Lung (tissue), 12 donors: ENCODE results near the gene CSRP3. TPM values are rescaled to one million over a fixed set of nuclear protein-coding genes. Genes with fewer than 3 reads are reported as not detected.

Experiments used
- ATAC-seq: fragments of 200-7000 bp; cut with Tn5 transposase; one replicate; pipeline ENCODE4 v1.9.1; 2020; ENCODE audit warnings: moderate number of reproducible peaks; ENCODE audit not compliant: insufficient read depth, low FRiP score
- DNase-seq, 3 donors: peaks; one replicate each; pipeline ENCODE4 v3.0.0-alpha.2; 2013 to 2017
- H3K27ac ChIP-seq, 2 donors: one replicate each; pipeline ENCODE4 v1.5.1; 2013; ENCODE audit warnings: mild to moderate bottlenecking in 2 of 2, moderate library complexity in 2 of 2, control low read depth in 1 of 2, inconsistent platforms in 1 of 2, low read depth in 1 of 2, low read length in 1 of 2
- H3K27me3 ChIP-seq, 3 donors: one replicate each; pipeline ENCODE4 v1.5.1; 2013; ENCODE audit warnings: low read length in 2 of 3; ENCODE audit not compliant: control insufficient read depth in 3 of 3, insufficient read depth in 3 of 3
- H3K36me3 ChIP-seq, 4 donors: one replicate each; pipeline ENCODE4 v1.5.1; 2013; ENCODE audit warnings: low read length in 4 of 4, mild to moderate bottlenecking in 1 of 4, moderate library complexity in 1 of 4; ENCODE audit not compliant: control insufficient read depth in 4 of 4, insufficient read depth in 4 of 4
- H3K4me1 ChIP-seq, 5 donors: one replicate each; pipeline ENCODE4 v1.5.1; 2013; ENCODE audit warnings: low read length in 5 of 5, mild to moderate bottlenecking in 2 of 5, moderate library complexity in 1 of 5; ENCODE audit not compliant: control insufficient read depth in 5 of 5, insufficient read depth in 5 of 5
- H3K4me3 ChIP-seq: one replicate; pipeline ENCODE4 v1.5.1; 2013; ENCODE audit warnings: mild to moderate bottlenecking, control low read depth, moderate library complexity
- H3K9ac ChIP-seq, 2 donors: one replicate each; pipeline ENCODE4 v1.5.1; 2013; ENCODE audit warnings: low read length in 2 of 2, control low read depth in 1 of 2; ENCODE audit not compliant: insufficient read depth in 1 of 2
- H3K9me3 ChIP-seq, 4 donors: one replicate each; pipeline ENCODE4 v1.5.1; 2013; ENCODE audit warnings: low read length in 3 of 4, mild to moderate bottlenecking in 1 of 4, moderate library complexity in 1 of 4; ENCODE audit not compliant: control insufficient read depth in 4 of 4, insufficient read depth in 3 of 4
- WGBS, 2 donors: extraction: QIAGEN DNeasy Blood & Tissue Kit; methylation state at CpG; one replicate each; pipeline ENCODE4 v1.1.7; 2013; 5-methylcytosine and 5-hydroxymethylcytosine counted together
- polyA plus RNA-seq, 2 donors: library from polyadenylated mRNA; stranded (reverse); fragments of 200-250 nt; gene quantifications; one replicate each; pipeline ENCODE4 v1.2.1, GENCODE V29; 2013
- total RNA-seq, 2 donors: library from RNA; depleted of rRNA in 1 of 2; stranded (reverse); fragments of >200 nt in 1 of 2; gene quantifications; one replicate each; pipeline ENCODE4 v1.2.1, GENCODE V29; 2014 to 2021
- TF ChIP-seq, protein P1 (sequence below): IDR thresholded peaks from 2 replicates; pipeline ENCODE4 v1.5.1; 2012; ENCODE audit warnings: mild to moderate bottlenecking; ENCODE audit errors: control extremely low read depth, extremely low read depth
- donor health status: control.
- donor health status: control.
- donor health status: Bipolar disorder and iron deficiency.
- donor health status: healthy.
- donor health status: DM: yes; HTN: yes; CAD: no.

The CSRP3 gene
- total and polyA plus RNA-seq, 4 donors = 0.07 to 3.5 TPM; not detected in 2

DNA sequence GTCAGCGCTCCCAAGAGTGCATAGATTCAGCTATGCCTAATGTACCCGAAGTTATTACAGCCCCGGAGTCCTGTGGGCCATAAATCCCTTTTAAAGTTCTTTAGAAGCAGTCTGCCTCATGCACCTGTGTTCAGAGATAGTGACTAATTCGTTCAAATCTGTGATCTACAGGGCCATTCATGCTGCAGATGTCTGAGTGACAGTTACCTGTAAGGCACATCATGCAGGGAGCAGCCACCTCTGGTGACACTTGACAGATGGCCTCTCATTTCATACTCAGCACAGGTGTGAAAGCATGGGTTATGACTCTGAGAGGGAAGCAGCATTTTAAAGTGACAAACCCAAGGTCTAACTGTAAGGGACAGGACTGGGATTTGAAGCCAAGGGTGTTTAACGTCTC, 41.4 kb upstream of the CSRP3 start:
- Histone ChIP-seq H3K4me3 (no peak overlapping the region), H3K9me3 (peaks cover 0 to 3% (median 0%) of the 10 kb centered on the region in 4 donors), H3K4me1 (peaks cover 0 to 16% (median 0%) of the 10 kb centered on the region in 5 donors), H3K27ac (no peak overlapping the region), H3K9ac (no peak overlapping the region), H3K27me3 (peaks cover 2 to 17% (median 4%) of the 10 kb centered on the region in 3 donors), H3K36me3 (no peaks in the 10 kb centered on the region)
- 75 to 80% methylated on average over 5 of the region's 5 CpGs for WGBS, 2 donors
- TF ChIP-seq, protein P1, sequence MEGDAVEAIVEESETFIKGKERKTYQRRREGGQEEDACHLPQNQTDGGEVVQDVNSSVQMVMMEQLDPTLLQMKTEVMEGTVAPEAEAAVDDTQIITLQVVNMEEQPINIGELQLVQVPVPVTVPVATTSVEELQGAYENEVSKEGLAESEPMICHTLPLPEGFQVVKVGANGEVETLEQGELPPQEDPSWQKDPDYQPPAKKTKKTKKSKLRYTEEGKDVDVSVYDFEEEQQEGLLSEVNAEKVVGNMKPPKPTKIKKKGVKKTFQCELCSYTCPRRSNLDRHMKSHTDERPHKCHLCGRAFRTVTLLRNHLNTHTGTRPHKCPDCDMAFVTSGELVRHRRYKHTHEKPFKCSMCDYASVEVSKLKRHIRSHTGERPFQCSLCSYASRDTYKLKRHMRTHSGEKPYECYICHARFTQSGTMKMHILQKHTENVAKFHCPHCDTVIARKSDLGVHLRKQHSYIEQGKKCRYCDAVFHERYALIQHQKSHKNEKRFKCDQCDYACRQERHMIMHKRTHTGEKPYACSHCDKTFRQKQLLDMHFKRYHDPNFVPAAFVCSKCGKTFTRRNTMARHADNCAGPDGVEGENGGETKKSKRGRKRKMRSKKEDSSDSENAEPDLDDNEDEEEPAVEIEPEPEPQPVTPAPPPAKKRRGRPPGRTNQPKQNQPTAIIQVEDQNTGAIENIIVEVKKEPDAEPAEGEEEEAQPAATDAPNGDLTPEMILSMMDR = no peak
- DNase-seq (no peak), ATAC-seq (no peak)

DNA sequence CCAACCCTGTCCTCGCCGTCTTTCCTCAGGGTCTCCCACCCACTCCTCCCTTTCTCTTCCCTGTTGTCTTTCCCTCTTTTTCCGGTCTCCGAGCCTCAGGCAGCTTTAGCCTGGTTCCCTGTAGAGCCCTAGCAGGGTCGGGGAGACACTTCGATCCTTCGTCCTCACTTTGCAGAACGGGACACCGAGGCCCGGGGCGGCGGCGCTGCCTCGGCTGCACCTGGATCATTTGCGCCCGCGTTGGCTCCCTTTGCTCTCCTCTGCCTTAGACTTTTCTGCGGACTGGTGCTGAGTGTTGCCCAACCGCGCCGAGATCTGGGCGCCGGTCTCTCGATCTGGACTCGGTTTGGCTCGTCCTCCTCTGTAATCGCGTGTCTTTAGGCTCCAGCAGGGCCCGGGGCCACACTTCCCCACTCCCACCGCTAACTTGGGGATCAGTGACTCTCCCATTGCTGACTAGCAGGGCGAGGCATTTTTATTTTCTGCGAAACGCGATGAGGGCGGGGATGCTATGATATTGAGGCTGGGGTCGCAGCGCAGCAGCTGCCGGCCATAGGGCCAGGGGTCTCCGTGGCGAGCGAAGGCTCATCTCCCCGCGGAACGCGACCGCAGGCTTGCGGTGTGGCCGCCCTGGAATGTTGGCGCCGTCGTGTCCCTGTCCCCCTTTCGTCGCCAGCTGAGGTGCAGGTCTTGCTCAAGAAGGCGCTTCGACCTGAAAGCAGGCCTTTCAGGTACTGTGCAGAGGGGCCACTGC, 40.6 kb upstream of the CSRP3 start:
- peaks cover 2 to 17% (median 4%) of the 10 kb centered on the region in 3 donors for H3K27me3 ChIP-seq
- WGBS, 2 donors = 12 to 19% methylated on average over 55 of the region's 55 CpGs
- ATAC-seq (no peak), DNase-seq (peak in 1 of 3 donors; percentile 22)
- no peaks in the 10 kb centered on the region for H3K36me3 ChIP-seq
- H3K9ac ChIP-seq = no peak overlapping the region
- H3K4me3 ChIP-seq = no peak overlapping the region
- no peak overlapping the region for H3K27ac ChIP-seq
- TF ChIP-seq, protein P1 = no peak
- H3K4me1 ChIP-seq = peaks cover 0 to 16% (median 2%) of the 10 kb centered on the region in 5 donors
- H3K9me3 ChIP-seq = peaks cover 0 to 3% (median 0%) of the 10 kb centered on the region in 4 donors

DNA sequence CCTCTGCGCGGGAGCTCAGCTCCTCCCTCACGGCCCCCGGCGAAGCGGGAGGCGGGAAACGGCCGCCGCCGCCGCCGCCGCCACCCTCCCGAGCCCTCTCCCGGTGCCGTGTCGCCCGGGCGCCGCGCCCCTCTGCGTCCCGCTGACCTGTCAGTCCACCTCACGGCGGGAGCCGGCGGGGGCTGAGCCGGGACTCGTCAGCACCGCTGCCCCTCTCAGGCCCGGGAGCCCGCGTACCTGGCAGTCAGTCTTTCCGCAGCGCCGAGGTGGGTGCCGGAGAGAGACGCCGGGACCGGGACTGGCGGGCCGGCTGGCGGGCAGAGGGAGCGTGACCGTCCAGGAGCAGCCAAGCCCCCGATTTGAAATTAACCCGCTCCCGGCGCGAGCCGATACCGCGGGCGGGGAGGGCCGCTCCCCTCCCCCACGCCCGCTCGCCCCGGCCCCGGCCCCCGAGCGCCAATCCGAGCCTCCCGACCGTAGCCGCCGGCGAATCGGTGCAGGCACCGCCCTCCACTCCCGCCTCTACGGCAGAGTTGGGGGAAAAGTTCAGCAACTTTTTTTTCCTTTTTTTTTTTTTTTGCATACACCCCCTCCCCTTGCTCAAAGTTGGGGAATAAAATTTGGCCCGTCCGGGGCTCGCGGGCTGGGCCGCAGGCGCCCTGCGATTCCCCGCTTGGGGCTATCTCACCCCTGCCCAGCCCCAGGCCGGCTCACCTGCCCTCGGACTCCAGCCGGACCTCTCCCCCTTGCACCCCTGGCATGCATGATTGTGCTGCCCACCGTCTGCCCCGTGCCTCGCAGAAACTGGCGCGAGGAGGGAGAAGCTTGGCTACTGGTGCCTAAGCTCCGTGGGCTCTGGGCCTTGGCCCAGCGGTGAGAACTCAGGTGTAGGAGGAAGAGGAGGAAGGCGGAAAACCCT, 39.7 kb upstream of the CSRP3 start:
- ATAC-seq (peak; percentile 15), DNase-seq (peak; percentile 69 to 78 (median 71))
- peaks cover 2 to 14% (median 4%) of the 10 kb centered on the region in 3 donors for H3K27me3 ChIP-seq
- no peak overlapping the region for H3K9ac ChIP-seq
- 1% methylated on average over 57 to 92 of the region's 92 CpGs for WGBS, 2 donors
- peaks cover 0 to 3% (median 0%) of the 10 kb centered on the region in 4 donors for H3K9me3 ChIP-seq
- H3K27ac ChIP-seq = no peak overlapping the region
- TF ChIP-seq, protein P1 = no peak
- H3K4me1 ChIP-seq = peaks cover 0 to 16% (median 2%) of the 10 kb centered on the region in 5 donors
- H3K36me3 ChIP-seq = peaks cover 0 to 6% (median 0%) of the 10 kb centered on the region in 4 donors
- H3K4me3 ChIP-seq = peak overlapping the region; percentile 51
